ENCODE measurements around the gene NEURL2. TPM values are rescaled to one million over a fixed set of nuclear protein-coding genes. Genes with fewer than 3 reads are reported as not detected.
A peak's percentile ranks its signal among the peaks of the same experiment; 100 is the strongest.

Gene NEURL2
- total and polyA plus RNA-seq, 3 experiments from 2014 or later, result 0.94 to 2.8 (median 2.7) TPM

DNA sequence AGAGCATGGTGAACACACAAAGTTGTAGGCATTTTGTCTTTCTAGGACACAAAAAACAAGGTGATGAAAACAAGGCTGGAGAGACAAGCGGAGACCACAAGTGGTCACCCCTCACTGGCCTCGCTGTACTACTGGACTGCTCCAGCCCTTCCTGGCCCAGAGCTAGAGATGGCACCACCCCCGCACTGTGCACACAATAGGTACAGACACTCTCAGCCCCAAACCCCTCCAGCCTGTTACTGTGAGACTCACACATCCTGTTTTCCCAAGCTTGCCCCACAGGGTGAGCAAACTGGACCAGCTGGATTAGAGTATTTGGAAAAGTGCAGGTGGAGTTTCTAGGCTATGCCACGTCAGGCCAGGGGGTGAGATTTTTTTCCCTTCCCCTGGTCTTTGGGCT is 18.4 kb downstream of the NEURL2 start:
- Mint-ChIP-seq H3K27ac (no peak overlapping the region), H3K36me3 (peaks cover 0 to 20% (median 3%) of the 10 kb centered on the region in 3 donors), H3K4me3 (no peak overlapping the region), H3K4me1 (no peaks in the 10 kb centered on the region), H3K9me3 (no peaks in the 10 kb centered on the region), H3K27me3 (no peaks in the 10 kb centered on the region)
- ChIA-PET CTCF (interaction anchor here (1.3 kb wide), 1 partner anchor 19 kb away, joined by 4 read pairs; the partner anchor contains the start of genes CTSA and NEURL2), POLR2A (interaction anchor here (1.0 kb wide), 1 partner anchor 8 kb away, joined by 4 read pairs; the partner anchor contains the start of gene ZSWIM1)
- Histone ChIP-seq H3K27me3 (ENCODE audit: insufficient read depth, low read length, poor library complexity, severe bottlenecking) (no peaks in the 10 kb centered on the region), H3K36me3 (ENCODE audit: insufficient read depth, low read length) (peaks cover 3% of the 10 kb centered on the region), H3K9me3 (ENCODE audit: low read length) (no peaks in the 10 kb centered on the region), H3K4me1 (ENCODE audit: insufficient read depth, low read length) (no peaks in the 10 kb centered on the region), H3K4me3 (ENCODE audit: low read length) (no peak overlapping the region), H3K27ac (ENCODE audit: low read depth, low read length) (no peak overlapping the region)
- DNase-seq, result no peak

DNA sequence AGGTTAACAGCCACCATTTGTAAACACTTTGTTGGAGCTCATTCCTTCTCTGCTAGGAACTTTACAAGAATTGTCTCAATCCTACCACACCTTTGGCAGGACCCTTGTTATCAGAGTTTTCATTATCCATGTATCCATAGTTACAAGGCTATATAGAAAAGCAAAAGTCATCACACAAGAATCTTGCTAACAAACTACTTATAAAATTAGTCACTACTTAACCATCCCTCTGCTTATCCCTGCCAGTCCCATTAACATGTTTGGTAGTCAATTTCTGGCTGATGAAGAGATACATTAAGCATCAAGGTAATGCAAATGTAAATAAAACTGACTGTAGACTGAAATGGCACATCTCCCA is 23.2 kb downstream of the NEURL2 start:
- H3K36me3 ChIP-seq (ENCODE audit: insufficient read depth, low read length), result no peaks in the 10 kb centered on the region
- Mint-ChIP-seq H3K4me1 (no peaks in the 10 kb centered on the region), H3K9me3 (no peaks in the 10 kb centered on the region), H3K27me3 (no peaks in the 10 kb centered on the region), H3K4me3 (no peak overlapping the region), H3K36me3 (peaks cover 0 to 8% (median 7%) of the 10 kb centered on the region in 3 donors), H3K27ac (no peak overlapping the region)
- CTCF ChIA-PET, result interaction anchor here (1.0 to 1.1 kb wide), 2 partner anchors 25 to 43 kb away, joined by 3 to 4 read pairs; no protein-coding TSS in a partner anchor
- H3K27me3 ChIP-seq (ENCODE audit: insufficient read depth, low read length, poor library complexity, severe bottlenecking), result no peaks in the 10 kb centered on the region
- POLR2A ChIA-PET, result interaction anchor here (0.8 kb wide), 1 partner anchor 12 kb away, joined by 3 read pairs; no protein-coding TSS in a partner anchor
- no peaks in the 10 kb centered on the region for H3K4me1 ChIP-seq (ENCODE audit: insufficient read depth, low read length)
- H3K9me3 ChIP-seq (ENCODE audit: low read length), result no peaks in the 10 kb centered on the region
- DNase-seq, result no peak
- H3K27ac ChIP-seq (ENCODE audit: low read depth, low read length), result no peak overlapping the region
- H3K4me3 ChIP-seq (ENCODE audit: low read length), result no peak overlapping the region

DNA sequence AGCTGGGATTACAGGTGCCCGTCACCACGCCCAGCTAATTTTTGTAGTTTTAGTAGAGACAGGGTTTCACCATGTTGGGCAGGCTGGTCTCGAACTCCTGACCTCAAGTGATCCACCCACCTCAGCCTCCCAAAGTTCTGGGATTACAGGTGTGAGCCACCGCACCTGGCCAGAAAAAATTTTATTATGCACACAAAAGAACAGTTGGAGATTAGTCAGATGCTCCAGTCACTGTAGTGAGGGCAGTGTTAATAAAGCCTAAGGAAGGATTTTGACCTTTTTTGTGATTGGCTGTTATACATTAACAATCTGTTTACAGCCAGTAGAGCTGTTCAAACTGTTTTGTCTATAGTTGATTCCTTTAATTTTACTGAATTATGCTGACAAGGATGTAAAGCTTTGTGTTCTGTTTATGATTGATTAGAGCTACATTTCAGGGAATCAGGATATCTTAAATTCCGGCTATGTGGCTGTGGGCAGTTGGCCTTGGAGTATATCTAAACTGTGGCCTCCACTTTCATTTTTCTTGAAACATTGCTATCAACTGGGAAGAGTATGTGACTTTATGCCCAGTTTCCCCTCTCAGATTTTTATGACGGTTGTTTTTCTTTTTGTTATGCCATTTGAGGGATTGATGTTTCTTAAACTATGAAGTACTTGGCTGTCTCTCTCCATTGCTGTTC is 23.7 kb downstream of the NEURL2 start:
- no peaks in the 10 kb centered on the region for H3K4me1 ChIP-seq (ENCODE audit: insufficient read depth, low read length)
- no peaks in the 10 kb centered on the region for H3K36me3 ChIP-seq (ENCODE audit: insufficient read depth, low read length)
- H3K4me1 Mint-ChIP-seq, result no peaks in the 10 kb centered on the region
- ChIA-PET CTCF (interaction anchor here (1.0 to 1.1 kb wide), 2 partner anchors 25 to 43 kb away, joined by 3 to 4 read pairs; no protein-coding TSS in a partner anchor), POLR2A (interaction anchor here (0.7 to 0.8 kb wide), 2 partner anchors 11 to 48 kb away, joined by 3 to 6 read pairs; no protein-coding TSS in a partner anchor)
- no peaks in the 10 kb centered on the region for H3K9me3 ChIP-seq (ENCODE audit: low read length)
- peaks cover 0 to 6% (median 5%) of the 10 kb centered on the region in 3 donors for H3K36me3 Mint-ChIP-seq
- no peak overlapping the region for H3K27ac ChIP-seq (ENCODE audit: low read depth, low read length)
- no peaks in the 10 kb centered on the region for H3K9me3 Mint-ChIP-seq
- no peak overlapping the region for H3K4me3 Mint-ChIP-seq
- H3K27me3 ChIP-seq (ENCODE audit: insufficient read depth, low read length, poor library complexity, severe bottlenecking), result no peaks in the 10 kb centered on the region
- no peak for DNase-seq
- no peaks in the 10 kb centered on the region for H3K27me3 Mint-ChIP-seq
- H3K27ac Mint-ChIP-seq, result no peak overlapping the region
- no peak overlapping the region for H3K4me3 ChIP-seq (ENCODE audit: low read length)

DNA sequence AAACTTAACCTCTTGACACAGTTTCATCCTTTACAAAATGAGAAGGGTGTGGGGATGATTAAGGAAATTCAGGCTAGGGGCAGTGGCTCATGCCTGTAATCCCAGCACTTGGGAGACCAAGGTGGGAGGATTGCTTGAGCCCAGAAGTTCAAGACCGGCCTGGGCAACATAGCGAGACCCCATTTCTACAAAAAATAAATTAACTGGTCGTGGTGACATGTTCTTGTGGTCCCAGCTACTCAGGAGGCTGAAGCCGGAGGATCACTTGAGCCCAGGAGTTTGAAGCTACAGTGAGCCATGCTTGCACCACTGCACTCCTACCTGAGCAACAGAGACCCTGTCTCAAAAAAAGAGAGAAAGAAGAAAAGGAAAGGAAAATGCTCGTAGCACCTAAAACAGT is 24.6 kb downstream of the NEURL2 start:
- Mint-ChIP-seq H3K4me1 (no peaks in the 10 kb centered on the region), H3K9me3 (no peaks in the 10 kb centered on the region), H3K4me3 (no peak overlapping the region), H3K36me3 (peaks cover 0 to 6% (median 2%) of the 10 kb centered on the region in 3 donors), H3K27ac (no peak overlapping the region), H3K27me3 (no peaks in the 10 kb centered on the region)
- H3K4me1 ChIP-seq (ENCODE audit: insufficient read depth, low read length), result no peaks in the 10 kb centered on the region
- POLR2A ChIA-PET, result interaction anchor here (0.7 kb wide), 1 partner anchor 49 kb away, joined by 6 read pairs; no protein-coding TSS in a partner anchor
- H3K4me3 ChIP-seq (ENCODE audit: low read length), result no peak overlapping the region
- CTCF ChIA-PET, result no interaction called here
- H3K9me3 ChIP-seq (ENCODE audit: low read length), result no peaks in the 10 kb centered on the region
- no peak for DNase-seq
- no peaks in the 10 kb centered on the region for H3K36me3 ChIP-seq (ENCODE audit: insufficient read depth, low read length)
- no peaks in the 10 kb centered on the region for H3K27me3 ChIP-seq (ENCODE audit: insufficient read depth, low read length, poor library complexity, severe bottlenecking)
- H3K27ac ChIP-seq (ENCODE audit: low read depth, low read length), result no peak overlapping the region

DNA sequence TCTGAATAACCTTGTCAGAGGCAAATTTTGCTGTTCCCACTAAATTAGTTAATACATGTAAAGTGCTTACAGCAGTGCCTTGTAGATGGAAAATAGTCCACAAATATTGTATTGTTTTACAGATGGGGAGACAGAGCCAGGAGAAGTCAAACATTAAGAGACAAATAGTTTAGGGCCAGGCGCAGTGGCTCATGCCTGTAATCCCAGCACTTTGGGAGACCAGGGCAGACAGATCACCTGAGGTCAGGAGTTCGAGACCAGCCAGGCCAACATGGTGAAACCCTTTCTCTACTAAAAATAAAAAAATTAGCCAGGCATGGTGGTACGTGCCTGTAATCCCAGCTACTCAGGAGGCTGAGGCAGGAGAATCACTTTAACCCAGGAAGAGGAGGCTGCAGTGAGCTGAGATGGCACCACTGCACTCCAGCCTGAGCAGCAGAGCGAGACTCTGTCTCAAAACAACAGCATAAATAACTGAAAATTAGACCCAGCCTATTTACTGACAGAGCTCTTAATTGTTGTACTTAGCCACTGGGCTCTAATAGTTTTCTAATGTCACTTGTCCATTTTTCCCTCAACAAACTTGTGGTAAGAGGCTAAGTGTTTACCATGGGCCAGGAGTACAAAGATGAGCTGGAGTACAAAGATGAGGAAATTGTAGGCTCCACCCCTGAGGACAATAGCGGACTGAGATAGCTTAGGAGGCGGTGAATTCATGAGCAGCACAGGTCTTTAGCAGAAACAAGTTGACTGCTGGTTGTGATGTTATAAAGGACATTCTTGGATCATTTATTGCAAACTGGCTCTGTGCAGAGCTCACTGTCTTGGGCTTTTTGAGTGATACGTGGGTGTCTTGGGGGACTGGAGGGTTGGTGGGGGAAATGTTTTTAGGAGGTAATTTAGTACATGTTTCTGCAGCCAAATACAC is 27.2 kb downstream of the NEURL2 start:
- Mint-ChIP-seq H3K9me3 (no peaks in the 10 kb centered on the region), H3K4me1 (peaks cover 4 to 23% (median 15%) of the 10 kb centered on the region in 3 donors), H3K36me3 (peaks cover 0 to 10% (median 0%) of the 10 kb centered on the region in 3 donors), H3K27me3 (peaks cover 0 to 2% of the 10 kb centered on the region in 2 donors), H3K4me3 (no peak overlapping the region), H3K27ac (peak overlapping the region in 1 of 8 donors; percentile 23)
- H3K4me1 ChIP-seq (ENCODE audit: insufficient read depth, low read length), result peaks cover 2% of the 10 kb centered on the region
- CTCF ChIA-PET, result interaction anchor here (1.5 kb wide), 1 partner anchor 7 kb away, joined by 4 read pairs; no protein-coding TSS in a partner anchor
- POLR2A ChIA-PET, result no interaction called here
- H3K36me3 ChIP-seq (ENCODE audit: insufficient read depth, low read length), result no peaks in the 10 kb centered on the region
- DNase-seq, result no peak
- no peak overlapping the region for H3K4me3 ChIP-seq (ENCODE audit: low read length)
- no peaks in the 10 kb centered on the region for H3K27me3 ChIP-seq (ENCODE audit: insufficient read depth, low read length, poor library complexity, severe bottlenecking)
- no peaks in the 10 kb centered on the region for H3K9me3 ChIP-seq (ENCODE audit: low read length)
- no peak overlapping the region for H3K27ac ChIP-seq (ENCODE audit: low read depth, low read length)

DNA sequence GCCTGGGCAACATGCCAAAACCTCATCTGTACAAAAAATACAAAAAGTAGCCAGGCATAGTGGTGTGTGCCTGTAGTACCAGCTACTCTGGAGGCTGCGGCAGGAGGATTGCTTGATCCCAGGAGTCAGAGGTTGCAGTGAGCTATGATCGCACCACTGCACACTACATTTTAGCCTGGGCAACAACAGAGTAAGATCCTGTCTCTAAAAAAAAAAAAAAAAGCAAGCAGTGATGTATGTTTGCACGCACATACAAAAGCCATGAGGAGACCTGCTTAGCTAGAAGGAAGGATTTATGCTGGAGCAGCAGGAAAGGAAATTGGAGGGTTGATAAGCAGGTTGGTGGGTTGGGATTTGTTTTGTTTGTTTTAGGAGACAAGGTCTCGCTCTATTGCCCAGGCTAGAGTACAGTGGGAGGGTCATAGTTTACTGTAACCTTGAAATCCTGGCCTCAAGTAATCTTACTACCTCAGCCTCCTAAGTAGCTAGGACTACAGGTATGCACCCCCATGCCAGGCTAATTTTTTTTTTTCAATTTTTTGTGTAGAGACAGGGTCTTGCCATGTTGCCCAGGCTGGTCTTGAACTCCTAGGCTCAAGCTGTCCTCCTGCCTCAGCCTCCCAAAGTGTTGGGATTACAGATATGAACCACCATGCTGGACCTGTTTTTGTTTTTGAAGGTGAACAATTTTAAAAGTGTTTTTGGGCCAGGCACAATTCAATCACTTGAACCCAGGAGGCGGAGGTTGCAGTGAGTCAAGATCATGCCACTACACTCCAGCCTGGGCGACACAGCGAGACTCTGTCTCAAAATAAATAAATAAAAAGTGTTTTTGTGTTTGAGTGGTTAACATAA is 29.6 kb downstream of the NEURL2 start:
- Histone ChIP-seq H3K4me1 (ENCODE audit: insufficient read depth, low read length) (peaks cover 15% of the 10 kb centered on the region), H3K27ac (ENCODE audit: low read depth, low read length) (no peak overlapping the region), H3K9me3 (ENCODE audit: low read length) (no peaks in the 10 kb centered on the region), H3K4me3 (ENCODE audit: low read length) (no peak overlapping the region), H3K27me3 (ENCODE audit: insufficient read depth, low read length, poor library complexity, severe bottlenecking) (no peaks in the 10 kb centered on the region), H3K36me3 (ENCODE audit: insufficient read depth, low read length) (no peaks in the 10 kb centered on the region)
- H3K9me3 Mint-ChIP-seq, result no peaks in the 10 kb centered on the region
- ChIA-PET CTCF (interaction anchor here (1.1 kb wide), 1 partner anchor 62 kb away, joined by 3 read pairs; no protein-coding TSS in a partner anchor), POLR2A (no interaction called here)
- no peak for DNase-seq
- H3K4me1 Mint-ChIP-seq, result peaks cover 20 to 47% (median 38%) of the 10 kb centered on the region in 3 donors
- peak overlapping the region in 2 of 8 donors; percentile 40 to 46 for H3K27ac Mint-ChIP-seq
- peaks cover 0 to 2% of the 10 kb centered on the region in 2 donors for H3K27me3 Mint-ChIP-seq
- peaks cover 0 to 13% (median 10%) of the 10 kb centered on the region in 3 donors for H3K36me3 Mint-ChIP-seq
- H3K4me3 Mint-ChIP-seq, result no peak overlapping the region

DNA sequence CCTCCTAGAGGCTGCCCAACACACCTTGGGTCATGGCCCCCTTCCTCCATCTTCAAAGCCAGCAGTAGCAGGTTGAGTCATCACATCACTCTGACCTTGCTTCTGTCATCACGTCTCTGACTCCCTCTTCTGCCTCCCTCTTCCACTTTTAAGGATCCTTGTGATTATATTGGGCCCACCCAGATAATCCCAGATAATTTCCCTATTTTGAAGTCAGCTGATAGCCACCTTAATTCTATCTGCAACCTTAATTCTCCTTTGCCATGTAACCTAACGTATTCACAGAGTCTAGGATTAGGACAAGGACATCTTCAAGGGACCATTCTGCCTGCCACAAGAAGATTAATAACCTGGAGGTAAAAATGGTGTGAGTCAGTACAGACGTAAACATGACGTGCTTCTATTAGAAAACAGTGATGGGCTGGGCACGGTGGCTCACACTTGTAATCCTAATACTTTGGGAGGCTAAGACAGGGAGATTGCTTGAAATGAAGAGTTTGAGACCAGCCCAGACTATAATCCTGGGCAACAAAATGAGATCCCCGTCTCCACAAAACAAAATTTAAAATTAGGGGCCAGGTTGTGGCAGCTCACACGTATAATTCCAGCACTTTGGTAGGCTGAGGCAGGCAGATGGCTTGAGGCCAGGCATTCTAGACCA is 30.3 kb downstream of the NEURL2 start:
- ChIA-PET POLR2A (no interaction called here), CTCF (no interaction called here)
- Histone ChIP-seq H3K4me1 (ENCODE audit: insufficient read depth, low read length) (peaks cover 23% of the 10 kb centered on the region), H3K9me3 (ENCODE audit: low read length) (no peaks in the 10 kb centered on the region), H3K27ac (ENCODE audit: low read depth, low read length) (no peak overlapping the region), H3K36me3 (ENCODE audit: insufficient read depth, low read length) (no peaks in the 10 kb centered on the region), H3K27me3 (ENCODE audit: insufficient read depth, low read length, poor library complexity, severe bottlenecking) (no peaks in the 10 kb centered on the region), H3K4me3 (ENCODE audit: low read length) (no peak overlapping the region)
- peaks cover 25 to 54% (median 46%) of the 10 kb centered on the region in 3 donors for H3K4me1 Mint-ChIP-seq
- peaks cover 0 to 2% of the 10 kb centered on the region in 2 donors for H3K27me3 Mint-ChIP-seq
- peak overlapping the region in 3 of 7 donors; percentile 4 to 69 (median 17) for H3K4me3 Mint-ChIP-seq
- peak overlapping the region in 1 of 8 donors; percentile 83 for H3K27ac Mint-ChIP-seq
- no peaks in the 10 kb centered on the region for H3K9me3 Mint-ChIP-seq
- H3K36me3 Mint-ChIP-seq, result peaks cover 0 to 15% (median 10%) of the 10 kb centered on the region in 3 donors
- no peak for DNase-seq

Data from CD8-positive, alpha-beta memory T cell (primary cell).